GM23248 (cell line): ENCODE measurements around the gene UIMC1.

ENCODE experiments used
- EZH2 ChIP-seq: fragments of 200-600 bp; sonication (generic); IDR thresholded peaks from 2 replicates; pipeline ENCODE4 v1.6.1; 2018; ENCODE audit warnings: antibody characterized with exemption, mild to moderate bottlenecking; ENCODE audit not compliant: insufficient read depth, poor library complexity, severe bottlenecking
- EZH2phosphoT487 ChIP-seq: fragments of 200-600 bp; sonication (generic); IDR thresholded peaks from 2 replicates; pipeline ENCODE4 v1.6.1; 2018; ENCODE audit warnings: antibody characterized with exemption, moderate library complexity, mild to moderate bottlenecking, low read depth; ENCODE audit not compliant: insufficient read depth

DNA sequence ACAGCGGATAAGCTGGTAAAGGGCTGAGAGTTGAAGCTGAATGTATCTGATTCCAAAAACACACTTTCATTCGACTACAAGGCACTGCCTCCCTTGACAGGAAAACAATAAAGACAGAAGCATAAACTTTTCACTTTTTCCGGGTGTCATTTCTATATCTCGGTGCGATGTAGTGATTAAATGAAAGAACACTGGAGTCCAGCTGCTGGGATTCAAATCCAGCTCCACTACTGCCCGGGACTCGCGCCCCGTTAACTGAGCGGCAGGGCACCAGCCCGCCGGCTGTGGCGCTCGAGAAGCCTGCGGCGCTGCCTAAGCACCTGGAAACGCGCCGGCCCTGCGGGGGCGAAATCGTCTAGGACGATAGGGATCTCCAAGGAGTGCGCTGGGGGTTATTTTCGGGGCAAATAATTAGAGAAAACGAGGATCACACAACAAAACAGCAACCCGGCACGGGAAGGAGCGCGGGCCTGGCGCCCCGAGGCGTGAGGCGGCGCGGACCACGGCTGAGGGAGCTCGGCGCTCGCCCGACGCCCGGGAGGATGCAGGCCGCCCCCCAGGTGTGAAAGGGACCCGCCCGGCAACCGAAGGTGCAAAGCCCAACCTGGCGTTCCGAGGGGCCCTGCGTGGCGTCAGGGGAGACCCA is 837 bp downstream of the UIMC1 start:
- no peak for TF ChIP-seq EZH2phosphoT487
- TF ChIP-seq EZH2: no peak
